B cell (primary cell): ENCODE results near the gene SYNGR3. TPM values are rescaled to one million over a fixed set of nuclear protein-coding genes. Genes with fewer than 3 reads are reported as not detected.

Experiments
- ATAC-seq: fragments of 200-7000 bp; cut with Tn5 transposase; one replicate; pipeline ENCODE4 v1.10.0; 2021; ENCODE audit warnings: low read depth, mild to moderate bottlenecking, moderate number of reproducible peaks, moderate library complexity
- CTCF ChIA-PET: fragments of 350-600 bp; sonication (Branson Sonifier 250); formaldehyde crosslinking; loops from one replicate; lab custom pipeline; 2021; ENCODE audit warnings: antibody characterized with exemption, inconsistent platforms; lab: Charles Lee
- POLR2A ChIA-PET: fragments of 350-600 bp; sonication (Branson Sonifier 250); formaldehyde crosslinking; loops from one replicate; lab custom pipeline; 2021; ENCODE audit warnings: antibody characterized with exemption; lab: Charles Lee
- DNase-seq: peaks from one replicate; pipeline ENCODE4 v3.0.0; 2013
- H2AFZ ChIP-seq: 2 replicates; pipeline ENCODE4 v1.6.1; 2012; ENCODE audit warnings: mild to moderate bottlenecking, low read depth, low read length; ENCODE audit not compliant: insufficient read depth, poor library complexity, severe bottlenecking
- H3K27ac ChIP-seq, 2 donors: 1 replicate in 1 of 2; 2 replicates in 1 of 2; pipeline ENCODE4 v1.5.1; 2012 to 2013; ENCODE audit warnings: low read length in 2 of 2, mild to moderate bottlenecking in 2 of 2, moderate library complexity in 1 of 2
- H3K27me3 ChIP-seq, 4 experiments: fragments of 200-600 bp in 1 of 4; sonication (generic) in 1 of 4; replicated peaks in 1 of 4; 1 replicate in 2 of 4; 2 replicates in 2 of 4; pipeline versions ENCODE4 v1.6.1 to v1.7.0; 2013 to 2016; ENCODE audit warnings: low read length in 3 of 4, mild to moderate bottlenecking in 2 of 4, mixed read lengths in 1 of 4, moderate library complexity in 1 of 4; ENCODE audit not compliant: insufficient read depth in 4 of 4, control insufficient read depth in 3 of 4; ENCODE audit errors: control extremely low read depth in 1 of 4
- H3K36me3 ChIP-seq, 2 experiments: replicated peaks in 1 of 2; 1 replicate in 1 of 2; 2 replicates in 1 of 2; pipeline versions ENCODE4 v1.6.1 to v1.7.1; 2013; ENCODE audit warnings: low read length in 1 of 2; ENCODE audit not compliant: insufficient read depth in 2 of 2, control insufficient read depth in 1 of 2; ENCODE audit errors: control extremely low read depth in 1 of 2, extremely low read depth in 1 of 2
- H3K4me1 ChIP-seq, 2 donors: fragments of 200-600 bp in 1 of 2; sonication (generic) in 1 of 2; 1 replicate in 1 of 2; 2 replicates in 1 of 2; pipeline versions ENCODE4 v1.5.1 to v1.6.1; 2013 to 2017; ENCODE audit warnings: low read length in 2 of 2; ENCODE audit not compliant: control insufficient read depth in 2 of 2, insufficient read depth in 2 of 2
- H3K4me2 ChIP-seq: replicated peaks from 2 replicates; pipeline ENCODE3; 2012; ENCODE audit warnings: mild to moderate bottlenecking, low read depth, low read length; ENCODE audit not compliant: poor library complexity, severe bottlenecking
- H3K4me3 ChIP-seq, 5 experiments: fragments of 200-600 bp in 1 of 5; sonication (generic) in 1 of 5; 1 replicate in 3 of 5; 2 replicates in 2 of 5; pipeline versions ENCODE4 v1.5.1 to v1.7.0; 2011 to 2016; ENCODE audit warnings: low read length in 4 of 5, mild to moderate bottlenecking in 4 of 5, low read depth in 2 of 5, control low read depth in 1 of 5, moderate library complexity in 1 of 5; ENCODE audit not compliant: insufficient read depth in 1 of 5; ENCODE audit errors: control extremely low read depth in 1 of 5, extremely low read depth in 1 of 5
- H3K79me2 ChIP-seq: fragments of 200-600 bp; sonication (generic); one replicate; pipeline ENCODE4 v1.6.0; 2016; ENCODE audit warnings: low read length; ENCODE audit not compliant: control insufficient read depth, insufficient read depth
- H3K9ac ChIP-seq: fragments of 200-600 bp; sonication (generic); 2 replicates; pipeline ENCODE4 v1.6.1; 2017; ENCODE audit warnings: mild to moderate bottlenecking, low read length, moderate library complexity
- H3K9me3 ChIP-seq, 3 donors: one replicate each; pipeline versions ENCODE4 v1.6.1 to v1.7.1; 2013; ENCODE audit warnings: low read length in 2 of 3; ENCODE audit not compliant: control insufficient read depth in 2 of 3, insufficient read depth in 1 of 3; ENCODE audit errors: control extremely low read depth in 1 of 3
- H4K20me1 ChIP-seq: 2 replicates; pipeline ENCODE4 v1.6.0; 2012; ENCODE audit warnings: mild to moderate bottlenecking, low read length; ENCODE audit not compliant: insufficient read depth, control insufficient read depth, poor library complexity, severe bottlenecking
- H3K27ac Mint-ChIP-seq: one replicate; pipeline ENCODE4 v1.8.0; 2021; ENCODE audit warnings: mixed read lengths
- H3K27me3 Mint-ChIP-seq: one replicate; pipeline ENCODE4 v1.8.0; 2021; ENCODE audit warnings: mixed read lengths
- H3K4me1 Mint-ChIP-seq: one replicate; pipeline ENCODE4 v1.8.0; 2021; ENCODE audit warnings: mixed read lengths
- H3K4me3 Mint-ChIP-seq: one replicate; pipeline ENCODE4 v1.8.0; 2021; ENCODE audit warnings: mixed read lengths
- H3K9me3 Mint-ChIP-seq: one replicate; pipeline ENCODE4 v1.8.0; 2022; ENCODE audit warnings: mixed read lengths; ENCODE audit not compliant: insufficient read depth
- CTCF ChIP-seq: fragments of 200-600 bp; IDR thresholded peaks from one replicate; pipeline ENCODE4 v1.8.0; 2022; ENCODE audit warnings: antibody characterized with exemption, mild to moderate bottlenecking
- EZH2 ChIP-seq: IDR thresholded peaks from 2 replicates; pipeline ENCODE4 v1.6.1; 2012; ENCODE audit warnings: borderline replicate concordance, low read depth, mild to moderate bottlenecking, moderate library complexity, low read length; ENCODE audit not compliant: insufficient read depth, poor library complexity, severe bottlenecking
- WGBS: methylation state at CpG from one replicate; pipeline ENCODE4 v1.1.5; 2013; ENCODE audit warnings: missing lambda C conversion rate; ENCODE audit not compliant: insufficient coverage; 5-methylcytosine and 5-hydroxymethylcytosine counted together
- intact Hi-C: fragments of 100-400 bp; cut with micrococcal nuclease; formaldehyde crosslinking; loops from one replicate; pipeline ENCODE4 v1.10.0; 2022
- polyA plus RNA-seq: library from polyadenylated mRNA; depleted of rRNA; stranded (reverse); fragments of >200 nt; gene quantifications from 2 replicates; pipeline ENCODE4 v1.2.3, GENCODE V29; 2012
- total RNA-seq, 2 donors: library from RNA; stranded (reverse); fragments of 120-200 nt in 1 of 2; gene quantifications; 1 replicate in 1 of 2; 2 replicates in 1 of 2; pipeline versions ENCODE4 v1.2.3 to v1.2.4, GENCODE V29; 2013 to 2022

SYNGR3 gene
- total and polyA plus RNA-seq, 2 donors (not counting 1 experiment from before 2014, with no cell fraction given), result 19.5 to 19.8 TPM

GRCh38 chr16:2039274-2040031 lies 49.7 kb downstream of the SYNGR3 start:
- Histone ChIP-seq H3K4me1 (peaks cover 4 to 12% of the 10 kb centered on the region in 2 donors), H3K27ac (no peak overlapping the region), H3K79me2 (no peaks in the 10 kb centered on the region), H3K36me3 (no peaks in the 10 kb centered on the region), H3K4me3 (no peak overlapping the region), H4K20me1 (no peaks in the 10 kb centered on the region), H2AFZ (no peak overlapping the region), H3K4me2 (no peak overlapping the region), H3K9me3 (no peaks in the 10 kb centered on the region), H3K9ac (no peak overlapping the region), H3K27me3 (peaks cover 0 to 5% (median 0%) of the 10 kb centered on the region in 4 experiments)
- intact Hi-C loops, result no loop called here
- H3K9me3 Mint-ChIP-seq, result no peaks in the 10 kb centered on the region
- no peak overlapping the region for H3K27ac Mint-ChIP-seq
- no peak overlapping the region for H3K4me3 Mint-ChIP-seq
- WGBS, result 89% methylated on average over 28 of the region's 29 CpGs
- CTCF ChIA-PET, result interaction anchor here (1.0 kb wide), 1 partner anchor 8 kb away, joined by 5 read pairs; the partner anchor contains the start of genes NTHL1 and TSC2
- no peak for TF ChIP-seq EZH2
- no peak for TF ChIP-seq CTCF
- DNase-seq (no peak), ATAC-seq (no peak)
- H3K27me3 Mint-ChIP-seq, result no peaks in the 10 kb centered on the region
- H3K4me1 Mint-ChIP-seq, result no peaks in the 10 kb centered on the region
- POLR2A ChIA-PET, result no interaction called here

GRCh38 chr16:2040041-2040786 lies 50.4 kb downstream of the SYNGR3 start:
- Histone ChIP-seq H3K36me3 (no peaks in the 10 kb centered on the region), H3K9ac (no peak overlapping the region), H3K79me2 (no peaks in the 10 kb centered on the region), H3K27me3 (no peaks in the 10 kb centered on the region), H2AFZ (no peak overlapping the region), H3K4me3 (no peak overlapping the region), H4K20me1 (no peaks in the 10 kb centered on the region), H3K9me3 (no peaks in the 10 kb centered on the region), H3K27ac (no peak overlapping the region), H3K4me1 (peaks cover 4 to 17% of the 10 kb centered on the region in 2 donors), H3K4me2 (no peak overlapping the region)
- TF ChIP-seq EZH2 (no peak), CTCF (no peak)
- intact Hi-C loops, result no loop called here
- ChIA-PET CTCF (no interaction called here), POLR2A (no interaction called here)
- H3K9me3 Mint-ChIP-seq, result no peaks in the 10 kb centered on the region
- no peak overlapping the region for H3K27ac Mint-ChIP-seq
- 97% methylated on average over 22 of the region's 24 CpGs for whole genome bisulfite sequencing
- DNase-seq, result no peak
- H3K27me3 Mint-ChIP-seq, result no peaks in the 10 kb centered on the region
- H3K4me1 Mint-ChIP-seq, result peaks cover 3% of the 10 kb centered on the region
- H3K4me3 Mint-ChIP-seq, result no peak overlapping the region
- no peak for ATAC-seq
